ENCODE results near the gene VMP1.

GRCh38 chr17:59730268-59730834 lies 22.9 kb downstream of the VMP1 start:
- TF ChIP-seq CTCF (IDR thresholded peaks at IDR 0.05) (no peak), POLR2A (IDR thresholded peaks at IDR 0.05) (no peak)
